Activated CD4-positive, alpha-beta T cell treated with anti-CD3 and anti-CD28 coated beads, Interleukin-2, Interleukin-4, amounts not matched to agents 100 ng/mL and 50 ng/mL, durations not matched to agents 16 hours and 8 hours (primary cell): ENCODE data around the gene LRRC45.
"Not testable (repeated sequence)": the region's sequence is repeated elsewhere in the genome, so short reads cannot be mapped to it uniquely, and the experiment has no call there.

Source experiments
- DNase-seq: peaks from one replicate; pipeline ENCODE4 v3.0.0-alpha.2; 2020; ENCODE audit warnings: low spot score

LRRC45 gene

DNA sequence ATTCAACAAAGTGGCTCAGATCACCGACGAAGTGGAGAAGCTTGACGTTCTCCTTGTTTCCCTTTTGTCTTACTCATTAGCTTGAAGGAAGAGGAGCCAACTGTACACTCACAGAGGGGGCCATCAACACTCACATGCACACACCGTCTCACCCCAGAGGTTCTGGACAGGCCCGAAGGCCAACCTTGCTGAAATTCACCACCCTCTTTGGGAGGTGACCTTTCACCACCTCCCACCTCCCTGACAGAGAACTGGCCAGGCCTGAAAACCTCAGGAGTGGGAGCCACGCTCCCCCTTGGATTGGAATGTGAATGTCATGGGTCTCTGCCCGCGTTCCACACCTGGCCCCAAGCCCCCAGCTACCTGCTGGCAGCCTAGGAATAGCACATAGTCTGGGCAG is 12.4 kb downstream of the LRRC45 start:
- no peak for DNase-seq

- DNase-seq: no peak
Observed at GRCh38 chr17:82035956-82036633, 13.0 kb downstream of the LRRC45 start.

- no peak for DNase-seq
Observed at GRCh38 chr17:82036634-82037091, 13.6 kb downstream of the LRRC45 start.

DNA sequence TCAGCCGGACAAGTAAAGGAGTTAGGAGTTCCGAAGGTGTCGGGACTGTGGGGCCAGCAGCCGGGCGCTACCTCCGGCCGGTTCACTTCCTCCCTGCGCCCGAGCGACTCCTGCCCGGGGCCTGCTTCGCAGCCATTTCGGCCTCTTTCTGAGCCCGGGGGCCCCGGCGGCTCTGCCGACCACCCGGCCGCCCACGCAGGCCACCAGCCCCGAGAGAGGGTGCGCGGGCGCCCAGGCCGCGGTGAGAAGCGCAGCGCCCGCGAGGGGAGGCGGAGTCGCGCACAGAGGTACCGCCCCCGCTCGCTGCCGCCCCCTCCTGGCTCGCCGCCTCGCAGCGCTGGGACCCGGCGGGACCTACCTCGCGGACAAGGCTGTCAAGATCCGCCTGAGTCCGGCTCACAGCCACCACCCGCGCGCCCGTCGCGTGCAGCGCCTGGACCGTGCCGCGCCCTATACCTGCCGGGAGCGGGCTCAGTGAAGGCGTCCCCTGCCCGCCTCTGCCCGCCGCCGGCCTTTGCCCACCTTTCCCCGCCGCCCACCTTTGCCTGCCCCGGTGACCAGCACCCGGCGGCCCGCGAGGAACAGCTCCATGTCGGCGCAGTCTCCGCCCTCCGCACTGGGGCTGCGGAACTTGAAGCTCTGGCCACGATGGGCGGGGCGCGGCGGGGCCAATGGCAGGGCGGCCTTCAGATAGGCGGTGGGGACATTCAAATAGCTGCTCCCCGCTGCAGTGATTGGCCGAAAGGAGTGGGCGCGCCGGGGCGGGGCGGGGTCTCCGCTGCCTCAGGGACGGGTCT is 14.2 kb downstream of the LRRC45 start, which contains the start of gene DCXR:
Gene DCXR, minus strand, starts transcription at position 606 of the 797 bp plus-strand sequence. Its CDS starts 15 bp downstream, at position 591.
- DNase-seq: peak; percentile 97

- DNase-seq: no peak
Observed at GRCh38 chr17:82037889-82038195, 14.7 kb downstream of the LRRC45 start.

- not testable (repeated sequence) for DNase-seq
Observed at GRCh38 chr17:82038796-82039409, 15.8 kb downstream of the LRRC45 start.

DNA sequence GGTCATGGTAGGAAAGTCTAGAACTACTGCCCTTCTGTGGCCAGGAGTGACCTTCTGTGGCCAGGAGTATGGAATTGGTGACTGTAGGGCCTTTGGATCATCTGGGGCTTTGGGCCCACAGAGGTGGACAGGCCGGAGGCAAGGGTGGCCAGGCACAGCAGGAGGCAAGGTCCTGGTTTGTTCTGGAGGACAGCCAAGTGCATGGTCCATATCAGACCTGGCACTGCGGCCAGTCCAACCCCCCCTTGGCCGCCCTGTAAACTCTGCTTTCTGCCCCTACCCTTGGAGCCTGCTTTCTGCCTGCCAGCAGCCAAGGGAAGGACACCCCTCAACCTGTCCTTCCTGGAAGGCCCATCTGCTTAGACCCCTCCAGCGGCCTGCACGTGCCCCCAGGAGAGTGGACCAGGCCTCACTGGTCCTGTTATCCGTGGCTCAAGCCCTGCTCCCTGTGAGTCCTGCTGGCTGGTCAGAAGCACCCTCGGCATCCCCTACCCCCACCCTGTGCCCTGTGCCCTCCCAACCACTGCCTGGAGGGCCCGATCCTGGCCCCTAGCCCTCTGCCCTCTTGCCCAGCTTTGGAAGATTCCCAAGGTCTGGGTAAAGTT is 16.7 kb downstream of the LRRC45 start:
- no peak for DNase-seq

DNA sequence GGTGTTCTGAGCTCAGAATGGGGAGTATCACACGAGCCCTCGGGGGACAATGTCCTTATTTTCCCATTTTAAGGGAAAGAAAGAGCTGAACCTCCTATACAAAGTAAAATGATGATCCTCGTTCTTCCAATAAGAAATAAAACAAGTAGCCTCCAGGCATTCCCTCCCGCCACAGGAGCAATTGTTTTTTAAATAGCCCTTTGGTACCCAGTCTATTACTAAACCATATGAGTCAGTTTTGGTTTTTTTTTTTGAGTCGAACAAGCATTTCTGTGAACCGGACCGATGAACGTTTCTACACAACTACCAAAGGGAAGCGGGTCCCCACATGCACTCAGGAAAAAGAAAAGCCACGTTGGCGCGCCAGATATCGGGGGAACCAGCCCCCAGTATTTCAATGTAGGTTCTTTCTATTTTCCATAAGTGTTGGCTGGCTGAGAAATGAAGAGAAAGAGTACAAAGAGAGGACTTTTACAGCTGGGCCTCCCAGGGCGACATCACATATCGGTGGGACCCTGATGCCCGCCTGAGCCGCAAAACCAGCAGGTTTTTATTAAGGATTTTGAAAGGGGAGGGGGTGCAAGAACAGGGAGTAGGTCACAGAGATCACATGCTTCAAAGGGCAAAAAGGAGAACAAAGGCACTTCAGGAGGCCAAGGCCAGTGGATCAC is 18.2 kb downstream of the LRRC45 start:
- DNase-seq: no peak

GRCh38 chr17:82042649-82043048 is 19.5 kb downstream of the LRRC45 start:
- DNase-seq: no peak

- no peak for DNase-seq
Observed at GRCh38 chr17:82043507-82043906, 20.4 kb downstream of the LRRC45 start.

DNA sequence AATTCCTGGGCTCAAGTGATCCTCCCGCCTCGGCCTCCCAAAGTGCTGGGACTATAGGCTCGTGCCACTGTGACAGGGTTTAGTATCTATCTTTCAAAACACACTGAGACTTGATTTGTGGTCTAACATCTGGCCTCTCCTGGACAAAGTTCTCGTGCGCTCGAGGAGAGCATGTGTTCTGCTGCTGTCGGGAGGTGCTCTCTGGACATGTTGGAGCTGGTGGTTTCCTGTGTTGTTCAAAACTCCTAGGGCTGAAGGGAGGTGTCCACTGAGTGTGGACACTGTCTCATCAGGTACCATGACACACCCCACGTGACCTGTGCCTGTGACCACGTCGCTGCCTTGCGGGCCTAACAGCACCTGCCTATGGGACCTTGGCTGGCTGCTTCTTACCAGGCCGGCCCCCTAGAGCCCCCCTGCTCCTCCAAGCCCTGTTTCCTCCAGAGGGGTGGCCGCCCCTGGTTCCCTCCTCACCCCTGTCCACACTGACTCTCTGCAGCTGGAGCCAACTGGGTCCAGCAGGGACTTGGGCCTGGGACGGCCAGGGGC is 22.9 kb downstream of the LRRC45 start:
- DNase-seq: no peak

DNA sequence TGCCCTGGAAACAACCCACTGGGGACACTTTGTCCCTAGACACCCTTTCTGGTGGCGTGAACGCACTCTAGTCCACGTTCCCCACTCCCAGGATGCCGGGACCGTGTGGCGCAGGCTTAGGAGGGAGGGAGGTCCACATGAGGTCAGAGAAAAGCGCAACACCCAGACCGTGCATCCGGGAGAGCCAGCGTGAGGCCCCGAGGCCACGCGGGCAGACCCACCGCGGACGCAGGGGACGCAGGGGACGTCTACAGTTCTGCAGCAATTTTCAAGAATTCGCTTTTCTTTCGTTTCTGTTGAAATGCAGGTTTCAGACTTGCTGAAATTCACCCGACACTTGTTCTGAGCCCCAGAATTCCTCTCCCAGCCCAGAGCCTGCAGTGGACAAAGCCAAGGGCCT is 23.8 kb downstream of the LRRC45 start:
- DNase-seq: no peak

DNA sequence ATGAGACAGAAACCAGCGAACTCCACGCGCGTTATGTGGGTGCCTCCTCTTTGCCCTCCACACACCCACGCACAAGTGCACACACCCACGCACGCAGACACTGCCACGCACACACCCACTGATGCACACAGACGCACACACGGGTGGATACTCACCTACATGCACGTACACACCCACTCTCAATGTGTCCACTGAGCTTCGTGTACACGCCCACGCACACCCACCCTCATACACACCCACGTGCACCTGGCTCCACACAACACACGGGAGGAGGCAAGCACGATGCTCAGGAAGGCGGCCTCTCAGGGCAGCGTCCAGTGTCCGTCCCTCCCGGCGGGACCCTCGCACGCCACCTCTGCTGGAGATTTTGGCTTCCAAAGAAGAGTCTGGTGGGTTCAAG is 24.3 kb downstream of the LRRC45 start:
- no peak for DNase-seq

- no peak for DNase-seq
Observed at GRCh38 chr17:82047914-82048570, 24.9 kb downstream of the LRRC45 start.

- DNase-seq: no peak
Observed at GRCh38 chr17:82048571-82048971, 25.5 kb downstream of the LRRC45 start.

DNA sequence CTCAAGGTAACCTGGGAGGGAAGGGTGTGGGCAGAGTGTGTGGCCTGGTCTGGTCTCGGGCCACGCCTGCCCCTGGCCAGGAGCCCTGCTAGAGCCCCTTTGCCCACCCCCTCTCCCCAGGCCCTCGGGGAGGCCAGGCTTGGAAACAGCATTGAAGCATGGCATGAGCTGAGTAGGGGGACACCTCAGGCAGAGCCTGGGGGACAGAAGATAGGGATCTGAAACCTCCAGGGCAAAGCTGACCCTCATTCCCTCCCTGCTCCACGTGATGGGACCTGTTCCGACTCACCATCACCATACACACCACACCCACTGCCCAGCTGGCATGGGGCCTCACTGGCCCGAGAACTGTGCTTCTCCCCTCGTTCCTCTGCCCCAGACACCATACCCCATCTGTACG is 26.0 kb downstream of the LRRC45 start:
- no peak for DNase-seq

DNA sequence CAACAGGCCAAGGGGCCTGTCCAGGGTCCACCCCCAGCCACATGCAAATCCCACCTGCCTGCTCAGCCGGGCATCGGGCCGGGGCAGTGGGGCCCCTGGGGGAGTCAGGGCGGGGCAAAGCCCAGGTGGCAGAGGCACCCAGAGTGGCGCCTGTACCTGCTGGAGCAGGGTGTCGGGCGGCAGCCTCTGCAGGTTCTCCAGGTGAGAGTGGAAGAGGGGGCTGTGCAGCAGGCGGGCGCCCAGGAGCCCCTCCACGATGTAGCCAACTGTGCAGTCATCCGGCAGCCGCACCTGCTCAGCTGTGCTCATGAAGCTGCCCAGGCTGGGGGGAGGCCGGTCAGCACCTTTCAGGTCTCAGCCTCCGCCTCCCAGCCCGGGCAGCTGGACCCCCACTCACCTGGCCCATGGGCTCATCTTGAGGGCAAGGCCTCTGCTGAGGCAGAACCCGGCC is 26.4 kb downstream of the LRRC45 start:
- no peak for DNase-seq

DNA sequence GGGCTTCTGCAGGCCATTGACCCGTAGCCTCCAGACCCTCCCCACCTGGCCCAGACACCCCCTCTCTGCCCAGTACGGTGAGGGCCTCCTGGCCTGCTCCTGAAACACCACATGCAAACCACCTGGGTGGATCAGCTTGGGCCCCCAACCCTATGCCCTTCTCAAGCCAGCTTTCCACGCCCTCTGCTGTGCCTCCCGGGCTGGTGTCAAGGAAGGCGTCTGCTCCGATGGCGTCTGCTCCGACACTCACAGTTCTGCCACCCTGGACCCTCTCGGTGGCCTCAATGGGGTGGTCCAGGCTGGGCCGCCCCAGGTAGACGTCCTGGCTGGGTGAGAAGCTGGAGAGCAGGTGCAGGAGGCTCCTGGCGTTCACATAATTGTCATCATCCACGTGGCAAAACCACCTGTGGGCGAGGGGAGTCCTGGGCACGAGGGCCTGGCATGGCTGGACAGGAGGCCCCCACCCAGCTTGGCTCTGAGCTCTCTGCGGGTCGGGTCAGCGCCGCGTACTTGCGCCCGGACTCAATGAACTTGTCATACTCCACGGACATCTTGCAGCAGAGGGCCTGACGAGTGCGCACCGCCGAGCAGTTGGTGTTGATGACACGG is 27.2 kb downstream of the LRRC45 start:
- no peak for DNase-seq

DNA sequence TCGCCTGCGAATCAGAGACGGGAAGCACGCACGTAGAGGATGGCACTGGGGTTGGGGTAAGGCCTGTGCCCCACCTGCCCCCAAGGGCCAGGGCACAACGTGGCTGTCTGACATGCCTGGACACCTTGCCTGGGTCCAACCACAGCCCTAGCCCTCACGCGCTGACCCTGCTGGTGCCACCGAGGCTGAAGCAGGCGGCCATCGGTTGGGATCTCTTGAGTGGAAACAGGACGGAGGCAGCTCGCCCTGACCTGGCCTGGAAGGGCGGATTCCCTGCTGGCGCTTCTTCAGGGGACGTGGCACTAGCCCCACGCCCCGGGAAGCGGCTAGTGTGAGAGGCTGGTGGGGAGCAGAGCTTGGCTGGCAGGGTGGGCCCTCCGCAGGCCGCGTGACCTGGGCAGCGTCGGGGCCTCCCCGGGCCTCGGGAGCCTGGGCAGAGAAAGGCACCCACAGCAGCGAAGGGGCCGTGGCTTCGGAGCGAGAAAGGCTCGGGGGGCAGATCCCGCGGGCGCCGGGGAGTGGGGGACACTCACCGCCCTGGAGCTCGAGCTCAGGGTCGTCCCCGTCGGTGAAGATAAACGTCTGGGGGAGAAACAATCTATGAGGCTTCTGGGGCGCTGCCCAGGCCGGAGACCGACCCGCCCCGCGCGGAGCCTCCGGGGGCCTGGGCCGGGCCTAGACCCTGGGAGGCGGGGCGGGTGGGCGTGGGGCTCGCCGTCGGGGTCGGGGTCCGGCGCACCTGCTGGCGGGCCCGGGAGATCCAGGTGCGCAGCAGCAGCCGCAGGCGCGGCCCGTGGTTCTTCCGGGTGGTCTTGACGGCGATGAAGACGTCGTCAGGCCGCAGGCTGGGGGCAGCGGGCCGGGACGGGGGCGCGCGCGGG is 27.9 kb downstream of the LRRC45 start:
- no peak for DNase-seq
